Prostate gland (tissue), 2 donors: Measurements from ENCODE around the gene MVP.

Experiments
- CTCF ChIP-seq, 4 experiments: fragments of 200-600 bp in 2 of 4; fragments of 450-650 bp in 2 of 4; sonication (generic) in 2 of 4; IDR thresholded peaks; 1 replicate in 3 of 4; 2 replicates in 1 of 4; pipeline ENCODE4 v1.5.1; 2016 to 2019; ENCODE audit warnings: antibody characterized with exemption in 4 of 4, mild to moderate bottlenecking in 2 of 4, moderate library complexity in 2 of 4
- POLR2A ChIP-seq: fragments of 450-650 bp; IDR thresholded peaks from one replicate; pipeline ENCODE4 v1.6.1; 2016; ENCODE audit warnings: antibody characterized with exemption, mild to moderate bottlenecking
- POLR2AphosphoS5 ChIP-seq: sonication (generic); formaldehyde crosslinking; IDR thresholded peaks from one replicate; pipeline ENCODE4 v1.6.1; 2017; ENCODE audit warnings: antibody characterized with exemption

- TF ChIP-seq POLR2A (no peak), CTCF (IDR thresholded peaks at IDR 0.05) (no peak), POLR2AphosphoS5 (no peak)
Measured at GRCh38 chr16:29854520-29855100, 34.3 kb downstream of the MVP start.
